ENCODE measurements around the gene CGNL1.

CGNL1 gene

GRCh38 chr15:57516327-57517029 lies 140.2 kb downstream of the CGNL1 start:
- TF ChIP-seq EZH2 (optimal IDR thresholded peaks at IDR 0.05; ENCODE audit: low read depth, low read length) = no peak
- no peak for TF ChIP-seq CTCF (IDR thresholded peaks at IDR 0.05; ENCODE audit: low read length)
- no peak for TF ChIP-seq EZH2phosphoT487 (IDR thresholded peaks at IDR 0.05; ENCODE audit: low read length)
- no peak for DNase-seq
- no peak overlapping the region for H3K4me2 ChIP-seq (ENCODE audit: low read depth, low read length)
- no peaks in the 10 kb centered on the region for H3K79me2 ChIP-seq (ENCODE audit: low read length)
- no peaks in the 10 kb centered on the region for H3F3A ChIP-seq (ENCODE audit: insufficient read depth, low read length)
- no peaks in the 10 kb centered on the region for H3K36me3 ChIP-seq (replicated peaks; ENCODE audit: insufficient read depth, low read length)
- H3K9ac ChIP-seq (ENCODE audit: low read length) = no peak overlapping the region
- no peaks in the 10 kb centered on the region for H3K4me1 ChIP-seq (ENCODE audit: low read length)
- no peaks in the 10 kb centered on the region for H3K27me3 ChIP-seq (replicated peaks; ENCODE audit: insufficient read depth, low read length)
- no peak overlapping the region for H2AFZ ChIP-seq (ENCODE audit: low read length)
- H3K4me3 ChIP-seq (ENCODE audit: low read length) = no peak overlapping the region
- no peaks in the 10 kb centered on the region for H3K9me3 ChIP-seq (replicated peaks; ENCODE audit: insufficient read depth, low read length)
- H3K9me2 ChIP-seq (replicated peaks; ENCODE audit: insufficient read depth, low read length) = no peaks in the 10 kb centered on the region
- no peak overlapping the region for H3K27ac ChIP-seq (ENCODE audit: low read length)
- H4K20me1 ChIP-seq (ENCODE audit: insufficient read depth, low read length) = no peaks in the 10 kb centered on the region

- no peaks in the 10 kb centered on the region for H3K9me2 ChIP-seq (replicated peaks; ENCODE audit: insufficient read depth, low read length)
- H3K27me3 ChIP-seq (replicated peaks; ENCODE audit: insufficient read depth, low read length) = no peaks in the 10 kb centered on the region
- no peaks in the 10 kb centered on the region for H3F3A ChIP-seq (ENCODE audit: insufficient read depth, low read length)
- no peaks in the 10 kb centered on the region for H3K4me1 ChIP-seq (ENCODE audit: low read length)
- H3K27ac ChIP-seq (ENCODE audit: low read length) = no peak overlapping the region
- H4K20me1 ChIP-seq (ENCODE audit: insufficient read depth, low read length) = no peaks in the 10 kb centered on the region
- no peak overlapping the region for H3K9ac ChIP-seq (ENCODE audit: low read length)
- H3K79me2 ChIP-seq (ENCODE audit: low read length) = no peaks in the 10 kb centered on the region
- no peaks in the 10 kb centered on the region for H3K36me3 ChIP-seq (replicated peaks; ENCODE audit: insufficient read depth, low read length)
- no peak overlapping the region for H3K4me2 ChIP-seq (ENCODE audit: low read depth, low read length)
- H3K9me3 ChIP-seq (replicated peaks; ENCODE audit: insufficient read depth, low read length) = no peaks in the 10 kb centered on the region
- DNase-seq = no peak
- no peak overlapping the region for H3K4me3 ChIP-seq (ENCODE audit: low read length)
- TF ChIP-seq EZH2phosphoT487 (IDR thresholded peaks at IDR 0.05; ENCODE audit: low read length) (no peak), CTCF (IDR thresholded peaks at IDR 0.05; ENCODE audit: low read length) (no peak), EZH2 (optimal IDR thresholded peaks at IDR 0.05; ENCODE audit: low read depth, low read length) (no peak)
- no peak overlapping the region for H2AFZ ChIP-seq (ENCODE audit: low read length)
Measured at GRCh38 chr15:57517030-57517671, 140.8 kb downstream of the CGNL1 start.

- no peak overlapping the region for H3K4me2 ChIP-seq (ENCODE audit: low read depth, low read length)
- no peaks in the 10 kb centered on the region for H3K79me2 ChIP-seq (ENCODE audit: low read length)
- no peak overlapping the region for H3K4me3 ChIP-seq (ENCODE audit: low read length)
- no peak overlapping the region for H3K9ac ChIP-seq (ENCODE audit: low read length)
- H3K4me1 ChIP-seq (ENCODE audit: low read length) = no peaks in the 10 kb centered on the region
- H4K20me1 ChIP-seq (ENCODE audit: insufficient read depth, low read length) = no peaks in the 10 kb centered on the region
- no peak overlapping the region for H2AFZ ChIP-seq (ENCODE audit: low read length)
- no peak overlapping the region for H3K27ac ChIP-seq (ENCODE audit: low read length)
- H3K27me3 ChIP-seq (replicated peaks; ENCODE audit: insufficient read depth, low read length) = no peaks in the 10 kb centered on the region
- no peak for DNase-seq
- no peaks in the 10 kb centered on the region for H3K36me3 ChIP-seq (replicated peaks; ENCODE audit: insufficient read depth, low read length)
- no peaks in the 10 kb centered on the region for H3K9me2 ChIP-seq (replicated peaks; ENCODE audit: insufficient read depth, low read length)
- TF ChIP-seq EZH2 (optimal IDR thresholded peaks at IDR 0.05; ENCODE audit: low read depth, low read length) (no peak), CTCF (IDR thresholded peaks at IDR 0.05; ENCODE audit: low read length) (no peak), EZH2phosphoT487 (IDR thresholded peaks at IDR 0.05; ENCODE audit: low read length) (no peak)
- H3K9me3 ChIP-seq (replicated peaks; ENCODE audit: insufficient read depth, low read length) = no peaks in the 10 kb centered on the region
- H3F3A ChIP-seq (ENCODE audit: insufficient read depth, low read length) = no peaks in the 10 kb centered on the region
Measured at GRCh38 chr15:57518779-57519405, 142.6 kb downstream of the CGNL1 start.
